Subcutaneous abdominal adipose tissue (tissue), 5 donors: ENCODE results near the gene SEC63.
"Not testable (repeated sequence)": the region's sequence is repeated elsewhere in the genome, so short reads cannot be mapped to it uniquely, and the experiment has no call there.

Experiments
- H3K27ac ChIP-seq: one replicate; pipeline ENCODE4 v1.7.0; 2013; ENCODE audit warnings: low read depth, mild to moderate bottlenecking, inconsistent platforms, low read length, moderate library complexity
- H3K27me3 ChIP-seq, 5 donors: one replicate each; pipeline ENCODE4 v1.7.0; 2013; ENCODE audit warnings: low read length in 5 of 5, inconsistent platforms in 1 of 5; ENCODE audit not compliant: control insufficient read depth in 5 of 5, insufficient read depth in 4 of 5
- H3K36me3 ChIP-seq, 5 donors: one replicate each; pipeline ENCODE4 v1.7.0; 2013; ENCODE audit warnings: low read length in 5 of 5; ENCODE audit not compliant: control insufficient read depth in 5 of 5, insufficient read depth in 5 of 5
- H3K4me1 ChIP-seq, 5 donors: one replicate each; pipeline ENCODE4 v1.7.0; 2013; ENCODE audit warnings: low read length in 5 of 5, mild to moderate bottlenecking in 3 of 5, moderate library complexity in 1 of 5; ENCODE audit not compliant: control insufficient read depth in 5 of 5, insufficient read depth in 5 of 5
- H3K4me3 ChIP-seq, 5 donors: one replicate each; pipeline ENCODE4 v1.7.0; 2013; ENCODE audit warnings: low read length in 5 of 5, low read depth in 1 of 5
- H3K9ac ChIP-seq, 5 donors: one replicate each; pipeline ENCODE4 v1.7.0; 2013; ENCODE audit warnings: low read length in 5 of 5, mild to moderate bottlenecking in 4 of 5, moderate library complexity in 3 of 5
- H3K9me3 ChIP-seq, 5 donors: one replicate each; pipeline ENCODE4 v1.7.0; 2013; ENCODE audit warnings: low read length in 5 of 5; ENCODE audit not compliant: control insufficient read depth in 5 of 5
- donor health status: healthy.
- donor health status: healthy.
- donor health status: healthy.
- donor health status: healthy.
- donor health status: healthy.

Gene SEC63

GRCh38 chr6:107868867-107869611 lies 89.0 kb downstream of the SEC63 start:
- Histone ChIP-seq H3K36me3 (peaks cover 18 to 29% (median 21%) of the 10 kb centered on the region in 5 donors), H3K4me3 (no peak overlapping the region), H3K4me1 (no peaks in the 10 kb centered on the region)

GRCh38 chr6:107867302-107867615 lies 90.7 kb downstream of the SEC63 start:
- Histone ChIP-seq H3K36me3 (peaks cover 14 to 25% (median 21%) of the 10 kb centered on the region in 5 donors), H3K27me3 (no peaks in the 10 kb centered on the region), H3K4me1 (no peaks in the 10 kb centered on the region), H3K27ac (no peak overlapping the region), H3K4me3 (no peak overlapping the region), H3K9me3 (no peaks in the 10 kb centered on the region), H3K9ac (no peak overlapping the region)

More at GRCh38 chr6:107868867-107869611, 89.0 kb downstream of the SEC63 start:
- Histone ChIP-seq H3K27me3 (no peaks in the 10 kb centered on the region), H3K9ac (no peak overlapping the region), H3K9me3 (no peaks in the 10 kb centered on the region), H3K27ac (no peak overlapping the region)

DNA sequence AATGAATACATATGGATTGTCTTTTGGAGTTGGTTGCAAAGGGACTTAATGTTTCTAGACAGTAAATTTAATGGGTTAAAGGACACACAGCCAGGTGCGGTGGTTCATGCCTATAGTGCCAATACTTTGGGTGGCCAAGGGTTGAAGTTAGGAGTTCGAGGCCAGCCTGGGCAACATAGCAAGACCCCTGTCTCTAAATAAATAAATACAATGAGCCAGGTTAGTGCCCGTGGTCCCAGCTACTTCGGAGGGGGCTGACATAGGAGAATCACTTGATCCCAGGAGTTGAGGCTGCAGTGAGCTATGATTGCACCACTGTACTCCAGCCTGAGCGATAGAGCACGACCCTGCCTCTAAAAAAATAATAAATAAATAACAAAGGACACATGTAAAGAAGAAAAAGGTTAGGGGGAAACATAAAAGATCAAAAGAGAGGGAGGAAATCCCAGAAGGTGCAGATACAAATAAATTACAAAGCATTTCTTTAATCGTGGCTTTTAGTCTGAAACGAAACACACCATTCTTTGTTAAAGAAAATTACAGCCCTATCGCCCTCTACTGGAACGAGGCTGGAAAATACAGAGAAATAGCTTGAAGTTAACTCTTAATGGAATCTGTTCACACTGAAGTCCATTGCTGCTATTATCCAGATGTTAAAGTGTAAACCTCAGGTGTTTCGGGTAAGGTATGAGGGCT lies 91.3 kb downstream of the SEC63 start:
- Histone ChIP-seq H3K36me3 (peaks cover 14 to 21% (median 18%) of the 10 kb centered on the region in 5 donors), H3K9ac (no peak overlapping the region), H3K4me1 (no peaks in the 10 kb centered on the region), H3K4me3 (no peak overlapping the region), H3K27ac (no peak overlapping the region), H3K9me3 (no peaks in the 10 kb centered on the region), H3K27me3 (no peaks in the 10 kb centered on the region)

DNA sequence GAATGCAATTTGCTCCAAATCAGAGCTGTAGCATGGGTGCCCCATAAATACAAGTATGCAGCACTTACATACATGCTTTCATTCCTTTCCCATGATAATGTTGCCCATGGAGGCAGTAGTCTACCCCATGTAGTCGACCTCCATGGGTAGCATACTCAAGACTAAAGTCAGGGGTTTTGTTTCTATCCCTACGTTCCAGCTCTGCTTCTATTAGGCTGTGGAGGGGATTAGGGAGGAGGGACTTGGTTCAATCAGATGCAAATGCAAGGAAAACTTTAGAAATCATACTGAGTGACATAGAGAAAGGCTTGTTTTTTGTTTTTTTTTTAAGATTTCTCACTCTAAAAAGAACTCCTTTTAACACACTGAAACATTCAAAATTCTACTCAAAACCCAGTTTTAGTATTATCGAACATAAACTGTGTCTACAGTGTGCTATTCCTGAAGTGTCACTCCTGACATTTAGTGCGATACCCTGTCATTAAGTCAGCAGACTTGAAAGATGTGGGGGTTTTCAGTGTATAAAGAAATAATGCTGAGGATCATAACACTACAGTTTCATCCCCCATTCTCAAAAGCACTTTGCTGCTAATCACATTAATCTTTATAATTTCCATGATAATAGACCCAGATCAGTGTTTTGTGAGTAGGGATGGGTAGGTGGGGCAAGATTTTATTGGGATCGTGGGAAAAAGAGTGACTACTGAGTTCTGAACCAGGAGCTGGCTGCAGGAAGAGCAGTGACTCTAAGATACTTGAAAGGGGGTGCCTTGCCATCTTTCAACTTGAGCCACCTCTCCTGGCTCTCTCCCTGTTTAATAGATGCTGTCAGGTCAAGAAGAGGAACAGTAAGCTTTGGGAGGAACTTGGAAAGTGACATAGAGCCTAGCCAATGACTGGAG lies 93.5 kb downstream of the SEC63 start:
- H3K27ac ChIP-seq: no peak overlapping the region
- H3K4me1 ChIP-seq: no peaks in the 10 kb centered on the region
- peaks cover 0 to 3% (median 2%) of the 10 kb centered on the region in 5 donors for H3K36me3 ChIP-seq
- no peaks in the 10 kb centered on the region for H3K9me3 ChIP-seq
- H3K9ac ChIP-seq: no peak overlapping the region
- H3K27me3 ChIP-seq: no peaks in the 10 kb centered on the region
- H3K4me3 ChIP-seq: no peak overlapping the region

DNA sequence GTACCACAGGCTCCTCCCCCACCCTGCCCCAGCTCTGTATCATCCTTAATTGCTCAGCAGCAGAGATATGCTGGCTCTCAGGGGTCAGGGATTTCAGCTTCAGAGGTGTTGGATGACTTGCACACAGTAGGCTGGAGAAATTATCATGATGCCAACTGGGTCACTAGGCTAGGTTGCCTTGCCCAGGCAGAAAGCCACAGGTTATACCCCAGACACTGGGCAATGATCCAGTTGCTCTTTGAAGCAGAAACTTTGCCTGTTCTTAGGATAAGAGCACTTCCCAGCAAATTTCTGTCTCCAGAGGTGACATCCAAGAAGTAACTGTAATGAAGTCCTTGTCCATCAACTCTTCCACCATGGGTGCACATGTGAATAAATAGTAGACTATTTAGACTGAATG lies 95.6 kb downstream of the SEC63 start:
- Histone ChIP-seq H3K9ac (no peak overlapping the region), H3K27ac (no peak overlapping the region), H3K36me3 (peaks cover 0 to 2% (median 0%) of the 10 kb centered on the region in 5 donors), H3K9me3 (no peaks in the 10 kb centered on the region), H3K4me1 (no peaks in the 10 kb centered on the region), H3K4me3 (no peak overlapping the region), H3K27me3 (no peaks in the 10 kb centered on the region)

- H3K4me3 ChIP-seq, H3K27me3 ChIP-seq, H3K9ac ChIP-seq, H3K9me3 ChIP-seq, H3K4me1 ChIP-seq, H3K27ac ChIP-seq, H3K36me3 ChIP-seq: not testable (repeated sequence)
Measured at GRCh38 chr6:107860963-107861362, 97.0 kb downstream of the SEC63 start.

- not testable (repeated sequence) for H3K27me3 ChIP-seq, H3K27ac ChIP-seq, H3K36me3 ChIP-seq
Measured at GRCh38 chr6:107860144-107860543, 97.9 kb downstream of the SEC63 start.

GRCh38 chr6:107853230-107853629 lies 104.8 kb downstream of the SEC63 start:
- H3K36me3 ChIP-seq: no peaks in the 10 kb centered on the region
- H3K9me3 ChIP-seq: no peaks in the 10 kb centered on the region

More at GRCh38 chr6:107860144-107860543, 97.9 kb downstream of the SEC63 start:
- not testable (repeated sequence) for H3K4me1 ChIP-seq, H3K4me3 ChIP-seq, H3K9me3 ChIP-seq, H3K9ac ChIP-seq

GRCh38 chr6:107849325-107849724 lies 108.7 kb downstream of the SEC63 start:
- no peaks in the 10 kb centered on the region for H3K36me3 ChIP-seq
- peaks cover 2 to 12% (median 10%) of the 10 kb centered on the region in 5 donors for H3K4me1 ChIP-seq
- no peaks in the 10 kb centered on the region for H3K9me3 ChIP-seq

More at GRCh38 chr6:107853230-107853629, 104.8 kb downstream of the SEC63 start:
- Histone ChIP-seq H3K27me3 (peaks cover 0 to 5% (median 0%) of the 10 kb centered on the region in 5 donors), H3K9ac (no peak overlapping the region), H3K4me3 (no peak overlapping the region), H3K4me1 (peaks cover 2 to 6% (median 5%) of the 10 kb centered on the region in 5 donors), H3K27ac (no peak overlapping the region)

More at GRCh38 chr6:107849325-107849724, 108.7 kb downstream of the SEC63 start:
- Histone ChIP-seq H3K4me3 (no peak overlapping the region), H3K27me3 (peaks cover 0 to 10% (median 5%) of the 10 kb centered on the region in 5 donors), H3K27ac (no peak overlapping the region), H3K9ac (no peak overlapping the region)
